Pancreas (tissue), 10 donors: ENCODE data around the gene KDM2A. TPM values are rescaled to one million over a fixed set of nuclear protein-coding genes. Genes with fewer than 3 reads are reported as not detected.

ENCODE experiments used
- ATAC-seq, 4 donors: fragments of 200-7000 bp; cut with Tn5 transposase; one replicate each; pipeline versions ENCODE4 v1.8.0 to v1.9.1; 2020; ENCODE audit warnings: mild to moderate bottlenecking in 4 of 4, moderate library complexity in 4 of 4
- DNase-seq, 6 donors: peaks; one replicate each; pipeline ENCODE4 v3.0.0-alpha.2; 2020
- FAIRE-seq: peaks from 2 replicates; lab custom pipeline; 2012; peaks lifted over from hg19 to GRCh38; lab: Jason Lieb, UNC
- H3K27ac ChIP-seq, 4 donors: fragments of 200-600 bp; sonication (generic); 1 replicate in 3 of 4; 2 replicates in 1 of 4; pipeline versions ENCODE4 v1.5.0 to v1.8.0; 2020
- H3K27me3 ChIP-seq, 4 donors: fragments of 200-600 bp; one replicate each; pipeline ENCODE4 v1.8.0; 2021
- H3K36me3 ChIP-seq, 3 donors: fragments of 200-600 bp; sonication (generic) in 1 of 3; one replicate each; pipeline versions ENCODE4 v1.5.0 to v1.8.0; 2020 to 2021
- H3K4me1 ChIP-seq, 3 donors: fragments of 200-600 bp; one replicate each; pipeline ENCODE4 v1.8.0; 2021
- H3K4me3 ChIP-seq, 4 donors: fragments of 200-600 bp; sonication (generic) in 2 of 4; one replicate each; pipeline versions ENCODE4 v1.5.0 to v1.8.0; 2020 to 2021
- H3K9me3 ChIP-seq, 4 donors: fragments of 200-600 bp; one replicate each; pipeline ENCODE4 v1.8.0; 2021
- WGBS, 2 donors: extraction: QIAGEN DNeasy Blood & Tissue Kit; methylation state at CpG; one replicate each; pipeline ENCODE4 v1.1.7; 2013; 5-methylcytosine and 5-hydroxymethylcytosine counted together
- intact Hi-C, 3 donors: fragments of 100-400 bp; cut with DNase I; formaldehyde crosslinking; loops; one replicate each; pipeline versions ENCODE4 v1.11.1 to v1.14.2; 2022
- polyA plus RNA-seq, 2 donors: library from polyadenylated mRNA; stranded (reverse); fragments of 200-250 nt; gene quantifications; one replicate each; pipeline ENCODE4 v1.2.3, GENCODE V29; 2013
- total RNA-seq, 6 donors: library from RNA; stranded (reverse); fragmentation: NEBNext Ultra II Directional in 4 of 6; extraction: Animal tissue kit (Norgen Biotek cat#: 25700) in 4 of 6; gene quantifications; one replicate each; pipeline versions ENCODE4 v1.2.1 to v1.2.4, GENCODE V29; 2021 to 2023
- TF ChIP-seq, protein P1 (sequence below), 4 donors: fragments of 200-600 bp; sonication (generic) in 3 of 4; IDR thresholded peaks; one replicate each; pipeline versions ENCODE4 v1.5.0 to v1.8.0; 2021; ENCODE audit warnings: antibody characterized with exemption in 4 of 4
- donor health status: healthy with polysubstance abuse.
- donor health status: DM: no; HTN: no; CAD: no; lungs with moderate emphysema.
- donor health status: DM: no; HTN: no; CAD: no.
- donor health status: control.
- donor health status: control.
- donor health status: Bipolar disorder and iron deficiency.
- donor health status: DM: yes; HTN: yes; CAD: no.
- donor health status: DM: no; HTN: no; CAD: no.
- donor health status: DM: no; HTN: no; CAD: no.
- donor health status: DM: yes; HTN: yes; CAD: no.

Gene KDM2A
- total and polyA plus RNA-seq, 8 donors = 17.2 to 39.1 (median 22.5) TPM

DNA sequence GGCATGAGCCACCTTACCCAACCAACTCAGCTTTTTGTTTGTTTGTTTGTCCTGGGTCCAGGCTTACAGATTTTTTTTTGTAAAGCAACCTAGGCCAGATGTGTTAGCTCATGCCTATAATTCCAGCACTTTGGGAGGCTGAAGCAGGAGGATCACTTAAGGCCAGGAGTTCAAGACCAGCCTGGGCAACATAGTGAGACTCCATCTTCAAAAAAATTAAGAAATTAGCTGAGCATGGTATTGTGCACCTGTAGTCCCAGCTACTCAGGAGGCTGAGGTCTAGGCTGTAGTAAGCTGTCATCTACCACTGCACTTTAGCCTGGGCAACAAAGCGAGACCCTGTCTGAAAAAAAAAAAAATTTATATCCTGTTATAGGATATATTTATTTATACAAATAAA lies 118.5 kb downstream of the KDM2A start:
- H3K27me3 ChIP-seq = no peaks in the 10 kb centered on the region
- ATAC-seq (no peak), FAIRE-seq (no peak), DNase-seq (no peak)
- 98 to 100% methylated on average over 1 of the region's 1 CpG for WGBS, 2 donors
- intact Hi-C loops = no loop called here
- TF ChIP-seq, protein P1, sequence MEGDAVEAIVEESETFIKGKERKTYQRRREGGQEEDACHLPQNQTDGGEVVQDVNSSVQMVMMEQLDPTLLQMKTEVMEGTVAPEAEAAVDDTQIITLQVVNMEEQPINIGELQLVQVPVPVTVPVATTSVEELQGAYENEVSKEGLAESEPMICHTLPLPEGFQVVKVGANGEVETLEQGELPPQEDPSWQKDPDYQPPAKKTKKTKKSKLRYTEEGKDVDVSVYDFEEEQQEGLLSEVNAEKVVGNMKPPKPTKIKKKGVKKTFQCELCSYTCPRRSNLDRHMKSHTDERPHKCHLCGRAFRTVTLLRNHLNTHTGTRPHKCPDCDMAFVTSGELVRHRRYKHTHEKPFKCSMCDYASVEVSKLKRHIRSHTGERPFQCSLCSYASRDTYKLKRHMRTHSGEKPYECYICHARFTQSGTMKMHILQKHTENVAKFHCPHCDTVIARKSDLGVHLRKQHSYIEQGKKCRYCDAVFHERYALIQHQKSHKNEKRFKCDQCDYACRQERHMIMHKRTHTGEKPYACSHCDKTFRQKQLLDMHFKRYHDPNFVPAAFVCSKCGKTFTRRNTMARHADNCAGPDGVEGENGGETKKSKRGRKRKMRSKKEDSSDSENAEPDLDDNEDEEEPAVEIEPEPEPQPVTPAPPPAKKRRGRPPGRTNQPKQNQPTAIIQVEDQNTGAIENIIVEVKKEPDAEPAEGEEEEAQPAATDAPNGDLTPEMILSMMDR (IDR thresholded peaks at IDR 0.05) = no peak
- no peak overlapping the region for H3K4me3 ChIP-seq
- no peak overlapping the region for H3K27ac ChIP-seq
- H3K36me3 ChIP-seq = peaks cover 0 to 5% (median 0%) of the 10 kb centered on the region in 3 donors
- no peaks in the 10 kb centered on the region for H3K9me3 ChIP-seq
- H3K4me1 ChIP-seq = peaks cover 19 to 24% (median 21%) of the 10 kb centered on the region in 3 donors

DNA sequence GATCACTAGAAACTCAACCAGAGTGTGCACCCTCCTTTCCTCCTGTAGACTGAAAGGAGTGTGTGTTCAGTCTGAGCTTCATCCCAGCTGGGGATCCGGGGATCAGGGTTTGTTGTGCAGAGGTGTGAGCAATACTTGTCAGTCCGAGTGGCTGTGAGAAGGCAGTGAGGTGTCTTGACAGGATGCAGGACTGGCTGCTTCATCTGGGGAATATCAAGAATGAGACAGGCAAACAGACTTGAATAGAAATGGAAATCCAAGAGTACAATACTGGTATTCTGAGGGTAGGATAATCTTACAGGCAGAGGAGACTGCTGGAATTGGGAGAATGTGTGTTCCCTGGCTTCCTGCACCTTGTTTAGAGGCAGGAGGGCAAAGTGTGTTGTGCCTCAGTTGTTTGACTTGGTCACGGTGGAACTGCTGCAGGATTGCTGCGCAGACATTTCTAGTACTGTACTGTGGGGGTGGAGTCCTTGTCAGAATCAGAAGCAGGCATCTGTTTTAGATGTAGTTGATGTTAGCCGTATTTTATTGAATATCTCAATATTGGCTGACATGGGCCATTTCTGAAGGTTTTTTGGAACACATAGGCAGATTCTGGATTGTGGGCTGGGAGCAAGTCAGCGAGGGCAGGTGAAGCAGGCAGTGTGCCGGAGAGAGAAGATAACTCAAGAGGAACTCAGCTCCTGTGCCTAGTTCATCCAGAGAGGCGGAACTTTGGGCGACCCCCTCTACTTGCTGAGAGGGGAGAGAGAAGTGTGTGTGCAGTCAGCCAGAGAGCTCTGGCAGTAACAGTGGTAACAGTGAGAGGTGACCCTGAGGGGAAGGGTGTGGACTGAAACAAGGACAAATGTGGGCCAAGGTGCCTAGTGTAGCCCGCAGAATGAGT lies 120.1 kb downstream of the KDM2A start:
- ATAC-seq (no peak), DNase-seq (no peak), FAIRE-seq (no peak)
- peak overlapping the region; percentile 43 to 83 (median 57) for H3K27ac ChIP-seq
- no peaks in the 10 kb centered on the region for H3K27me3 ChIP-seq
- WGBS, 2 donors = 8 to 9% methylated on average over 10 of the region's 10 CpGs
- H3K4me3 ChIP-seq = peak overlapping the region in 1 of 4 donors; percentile 57
- H3K36me3 ChIP-seq = peaks cover 0 to 18% (median 0%) of the 10 kb centered on the region in 3 donors
- H3K9me3 ChIP-seq = no peaks in the 10 kb centered on the region
- peaks cover 19 to 29% (median 23%) of the 10 kb centered on the region in 3 donors for H3K4me1 ChIP-seq
- TF ChIP-seq, protein P1 (IDR thresholded peaks at IDR 0.05) = no peak
- intact Hi-C loops = no loop called here

DNA sequence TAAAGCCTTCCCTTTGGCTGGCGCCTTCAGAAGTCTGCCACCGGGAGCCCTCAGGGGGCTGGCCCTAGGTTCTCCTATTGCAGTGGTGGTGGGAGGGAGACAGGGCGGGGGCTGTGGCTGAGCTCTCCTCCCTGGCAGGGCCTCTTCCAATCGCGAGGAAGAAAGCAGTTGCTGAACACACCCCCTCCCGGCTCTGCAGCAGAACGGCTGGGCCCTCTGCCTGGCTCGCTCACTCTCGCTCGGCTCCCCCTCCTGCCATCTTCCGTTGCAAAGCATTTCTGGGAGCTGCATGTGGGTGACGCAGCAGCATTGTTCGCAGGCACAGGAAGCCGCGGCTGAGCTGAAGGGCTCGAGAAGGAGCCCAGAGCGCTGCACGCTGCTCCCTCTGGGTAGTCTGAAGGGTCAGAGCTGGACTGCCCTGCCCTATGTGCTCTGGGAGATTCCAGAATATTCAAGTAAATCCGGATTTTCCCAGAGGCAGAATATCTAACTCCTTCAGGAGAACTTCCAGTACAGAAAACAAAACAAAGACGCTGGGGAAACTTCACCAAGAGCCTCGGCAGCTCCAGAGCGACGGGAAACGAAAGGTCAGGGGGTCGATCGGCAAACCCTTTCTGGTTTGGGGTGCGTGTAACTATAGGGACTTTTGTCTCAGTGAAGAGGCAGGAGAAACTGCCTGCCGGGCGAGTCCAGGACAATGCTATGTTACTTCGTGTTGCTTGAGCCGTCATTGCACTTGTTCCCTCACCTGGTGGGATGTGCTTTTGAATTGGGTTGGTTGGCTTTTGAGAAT lies 120.9 kb downstream of the KDM2A start:
- 0 to 1% methylated on average over 30 to 31 of the region's 31 CpGs for WGBS, 2 donors
- no peaks in the 10 kb centered on the region for H3K9me3 ChIP-seq
- H3K4me1 ChIP-seq = peaks cover 19 to 29% (median 23%) of the 10 kb centered on the region in 3 donors
- intact Hi-C loops = no loop called here
- ATAC-seq = peak; percentile 94 to 98 (median 96)
- FAIRE-seq = peak; percentile 76
- peak; percentile 90 to 99 (median 98) for DNase-seq
- H3K27me3 ChIP-seq = no peaks in the 10 kb centered on the region
- H3K27ac ChIP-seq = peak overlapping the region; percentile 66 to 89 (median 84)
- TF ChIP-seq, protein P1 (IDR thresholded peaks at IDR 0.05) = no peak
- peak overlapping the region; percentile 38 to 57 (median 45) for H3K4me3 ChIP-seq
- H3K36me3 ChIP-seq = peaks cover 0 to 26% (median 1%) of the 10 kb centered on the region in 3 donors

DNA sequence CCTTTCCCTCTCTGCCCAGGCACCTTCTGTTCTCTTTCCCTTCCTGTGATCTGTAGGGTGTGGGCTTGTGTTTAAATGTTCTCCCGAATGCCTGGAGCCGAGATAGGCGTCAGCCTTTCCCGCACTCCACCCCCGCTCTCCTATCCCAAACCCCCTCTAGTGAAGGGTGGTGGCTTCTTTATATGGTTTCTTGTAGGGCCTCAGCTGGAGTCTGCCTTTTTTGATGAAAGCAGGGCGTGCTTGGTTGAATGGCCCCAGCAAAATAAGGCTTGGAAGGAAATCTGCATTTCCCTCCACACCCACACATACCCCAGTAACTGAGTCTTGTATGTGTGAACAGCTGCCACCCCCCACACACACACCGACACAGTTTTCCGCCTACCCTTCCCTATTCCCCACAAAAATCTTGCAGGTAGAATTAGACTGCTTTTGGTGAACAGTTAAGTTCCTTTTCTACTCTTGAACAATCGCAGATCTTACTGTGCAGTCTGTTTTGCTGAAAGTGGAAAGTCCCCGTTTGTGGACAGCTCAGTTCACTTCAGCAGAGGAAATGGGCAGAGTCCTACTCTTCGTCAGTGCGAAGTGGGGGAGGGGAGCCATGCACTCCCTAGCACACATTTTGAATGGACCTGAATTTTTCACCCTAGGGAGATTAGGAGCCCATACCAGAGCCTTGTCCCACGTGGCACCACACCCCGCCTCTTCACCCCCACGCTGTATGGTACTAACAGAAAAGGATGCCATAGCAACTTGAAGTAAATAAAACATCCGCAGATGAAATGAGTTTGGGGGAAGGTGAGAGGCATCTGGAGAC lies 121.7 kb downstream of the KDM2A start:
- peaks cover under 1 to 32% (median 9%) of the 10 kb centered on the region in 3 donors for H3K36me3 ChIP-seq
- intact Hi-C loops = no loop called here
- H3K9me3 ChIP-seq = no peaks in the 10 kb centered on the region
- peaks cover 19 to 29% (median 23%) of the 10 kb centered on the region in 3 donors for H3K4me1 ChIP-seq
- H3K27ac ChIP-seq = peak overlapping the region; percentile 66 to 89 (median 84)
- ATAC-seq = peak; percentile 26 to 60 (median 48)
- H3K27me3 ChIP-seq = no peaks in the 10 kb centered on the region
- TF ChIP-seq, protein P1 (IDR thresholded peaks at IDR 0.05) = no peak
- WGBS, 2 donors = 2% methylated on average over 16 of the region's 16 CpGs
- no peak for FAIRE-seq
- peak overlapping the region; percentile 38 to 57 (median 45) for H3K4me3 ChIP-seq
- DNase-seq = peak in 4 of 6 donors; percentile 52 to 71 (median 60)
